Stimulated activated CD4-positive, alpha-beta T cell treated with anti-CD3 and anti-CD28 coated beads, TNF-alpha, amount 100 ng/mL, for 48 hours (primary cell): ENCODE measurements around the gene AQP7.
"Not testable (repeated sequence)": the region's sequence is repeated elsewhere in the genome, so short reads cannot be mapped to it uniquely, and the experiment has no call there.

Experiments used
- DNase-seq, 3 donors: peaks; one replicate each; pipeline ENCODE4 v3.0.0-alpha.2; 2020; ENCODE audit warnings: low read depth in 3 of 3

The AQP7 gene

DNA sequence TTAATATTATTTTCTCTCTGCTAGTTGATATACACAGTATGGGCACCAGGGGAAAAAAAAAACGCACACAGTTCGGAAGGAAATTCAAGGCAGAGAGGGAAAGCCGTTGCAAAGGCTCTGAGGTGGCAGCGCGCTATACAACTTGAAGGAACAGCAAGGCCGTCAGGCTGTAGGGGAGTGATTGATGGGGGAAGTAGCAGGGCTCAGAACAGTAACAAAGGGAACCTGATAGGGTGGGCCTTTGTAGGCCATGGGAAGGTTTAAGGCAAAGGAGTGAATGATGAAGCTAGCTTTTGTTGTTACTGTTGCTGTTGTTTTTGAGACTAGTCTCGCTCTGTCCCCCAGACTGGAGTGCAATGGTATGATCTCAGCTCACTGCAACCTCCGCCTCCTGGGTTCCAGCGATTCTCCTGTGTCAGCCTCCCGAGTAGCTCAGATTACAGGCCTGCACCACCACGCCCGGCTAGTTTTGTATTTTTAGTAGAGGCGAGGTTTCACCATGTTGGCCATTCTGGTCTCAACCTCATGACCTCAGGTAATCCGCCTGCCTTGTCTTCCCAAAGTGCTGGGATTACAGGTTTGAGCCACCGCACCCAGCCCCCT, 27.0 kb downstream of the AQP7 start:
- DNase-seq: no peak

DNA sequence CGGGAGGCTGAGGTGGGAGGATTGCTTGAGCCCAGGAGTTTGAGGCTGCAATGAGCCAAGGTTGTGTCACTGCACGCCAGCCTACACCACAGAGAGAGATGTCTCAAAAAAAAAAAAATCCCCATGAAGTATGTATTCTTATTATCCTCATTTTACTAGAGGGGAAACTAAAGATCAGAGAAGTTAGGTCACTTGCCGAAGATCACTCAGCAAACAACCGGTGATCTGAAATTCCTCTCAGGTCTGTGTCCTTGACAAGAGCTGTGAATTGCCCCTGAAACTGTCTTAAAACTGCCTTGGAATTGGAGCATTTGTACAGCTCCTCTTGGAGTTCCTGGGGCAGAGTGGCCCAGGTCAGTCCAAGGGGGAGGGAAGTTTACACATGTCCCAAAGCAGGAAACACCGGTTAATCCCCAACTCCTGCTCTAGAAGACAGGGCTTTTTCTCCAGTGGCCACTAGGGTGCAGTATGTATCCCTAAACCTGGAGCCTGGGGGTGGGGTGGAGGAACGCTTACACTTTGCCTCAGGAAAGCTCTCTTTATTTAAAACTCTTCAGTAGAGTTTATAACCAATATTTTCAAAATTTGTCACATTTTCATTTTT, 27.6 kb downstream of the AQP7 start:
- DNase-seq: peak; percentile 44 to 55 (median 46)

DNA sequence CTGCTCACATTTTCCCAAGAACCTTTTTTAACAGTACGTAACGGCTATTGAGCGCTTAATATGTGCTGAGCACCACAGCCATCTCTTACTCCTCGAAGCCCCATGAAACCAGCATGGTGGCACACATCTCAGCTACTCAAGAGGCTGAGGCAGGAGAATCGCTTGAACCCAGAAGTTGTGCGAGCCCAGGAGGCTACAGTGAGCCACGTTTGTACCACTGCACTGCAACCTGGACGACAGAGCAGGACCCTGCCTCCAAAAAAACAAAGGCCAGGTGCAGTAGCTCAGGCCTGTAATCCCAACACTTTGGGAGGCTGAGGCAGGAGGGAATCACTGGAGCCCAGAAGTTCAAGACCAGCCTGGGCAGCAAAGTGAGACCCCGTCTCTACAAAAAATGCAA, 28.2 kb downstream of the AQP7 start:
- DNase-seq: no peak

DNA sequence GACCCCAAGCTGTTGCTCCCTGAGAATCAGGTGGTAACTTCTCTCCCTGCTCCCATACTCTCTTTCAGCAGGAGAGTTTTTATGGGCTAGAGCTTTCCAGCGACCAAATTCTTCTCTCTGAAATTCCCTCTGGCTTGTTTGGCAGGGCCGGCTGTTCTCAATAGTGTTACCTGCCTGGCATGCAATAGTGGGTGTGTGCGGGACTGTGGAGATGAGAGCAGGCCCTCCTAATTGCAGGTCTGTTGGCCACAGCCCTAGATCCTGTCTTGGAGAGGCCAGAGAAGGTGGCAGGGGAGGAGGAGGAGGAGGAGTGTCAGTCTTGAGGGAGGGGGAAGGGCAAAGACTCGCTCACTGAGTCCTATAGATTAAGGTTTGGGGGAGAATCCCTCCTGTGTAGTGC, 29.5 kb downstream of the AQP7 start:
- DNase-seq: no peak

DNA sequence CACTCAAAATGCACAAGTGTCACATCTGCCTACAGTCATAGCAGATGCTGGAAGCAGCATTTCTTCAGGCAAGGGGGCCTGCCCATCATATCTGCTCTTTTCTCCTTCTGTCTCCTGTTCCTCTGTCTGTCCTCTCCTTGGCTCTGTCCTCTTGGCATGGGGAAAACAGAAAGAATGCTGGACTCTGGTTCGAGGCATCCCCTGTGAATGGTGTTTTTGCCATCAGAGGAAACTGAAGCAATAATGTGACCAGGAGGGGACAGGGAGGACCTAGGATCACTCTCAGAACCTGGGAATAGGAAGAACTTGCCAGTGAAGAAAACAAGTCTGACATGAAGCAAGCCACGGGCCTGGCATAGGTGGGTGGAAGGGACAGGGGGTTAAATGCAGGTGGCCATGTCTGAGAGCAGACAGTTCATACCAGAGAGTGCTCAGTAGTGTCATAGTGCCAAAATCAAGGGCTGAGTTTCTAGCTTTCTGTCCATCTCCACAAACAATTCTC, 35.3 kb downstream of the AQP7 start:
- DNase-seq: no peak

DNA sequence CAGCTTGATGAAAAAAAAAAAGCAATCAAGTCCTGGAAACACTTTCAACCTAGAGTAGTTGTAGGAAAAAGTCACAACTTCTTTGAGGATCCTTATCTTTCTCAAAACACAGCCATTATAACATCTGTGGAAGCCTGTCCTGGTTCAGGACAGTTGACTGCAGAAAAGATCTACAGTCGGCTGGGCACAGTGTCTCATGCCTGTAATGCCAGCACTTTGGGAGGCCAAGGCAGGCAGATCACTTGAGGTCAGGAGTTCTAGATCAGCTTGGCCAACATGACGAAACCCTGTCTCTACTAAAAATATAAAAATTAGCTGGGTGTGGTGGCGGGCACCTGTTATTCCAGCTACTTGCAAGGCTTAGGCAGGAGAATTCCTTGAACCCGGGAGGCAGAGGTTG, 37.6 kb downstream of the AQP7 start:
- DNase-seq: not testable (repeated sequence)

DNA sequence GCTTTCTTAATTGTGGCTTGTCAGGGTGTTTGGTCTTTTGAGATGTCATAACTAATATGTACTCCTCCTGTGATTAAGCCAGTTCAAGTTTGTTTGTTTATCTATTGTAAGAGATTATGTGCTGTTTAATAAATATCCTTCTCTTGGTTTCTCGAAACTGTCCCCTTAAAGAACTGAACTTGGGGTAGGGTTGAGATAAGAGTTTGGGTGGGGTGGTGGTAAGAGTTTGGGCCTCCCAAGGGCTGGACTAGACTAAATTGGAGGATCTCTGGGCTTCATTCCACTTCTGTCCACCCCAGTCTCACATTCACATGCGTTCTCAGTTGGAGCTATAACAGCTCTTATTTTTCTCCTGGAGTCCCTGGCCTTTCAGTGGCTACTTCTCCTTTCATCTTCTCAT, 38.2 kb downstream of the AQP7 start:
- DNase-seq: no peak

DNA sequence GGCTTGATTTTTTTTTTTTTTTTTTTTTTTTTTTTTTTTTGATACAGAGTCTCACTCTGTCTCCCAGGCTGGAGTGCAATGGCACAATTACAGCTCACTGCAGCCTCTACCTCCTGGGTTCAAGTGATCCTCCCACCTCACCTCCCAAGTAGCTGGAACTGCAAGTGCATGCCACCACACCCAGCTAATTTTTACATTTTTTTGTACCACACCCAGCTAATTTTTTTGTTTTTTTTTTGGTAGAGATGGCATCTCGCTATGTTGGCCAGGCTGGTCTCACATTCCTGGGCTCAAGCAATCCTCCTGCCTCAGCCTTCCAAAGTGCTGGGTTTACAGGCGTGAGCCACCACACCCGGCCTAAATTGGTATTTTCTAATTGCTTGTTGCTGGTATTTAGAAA, 43.7 kb downstream of the AQP7 start:
- not testable (repeated sequence) for DNase-seq

DNA sequence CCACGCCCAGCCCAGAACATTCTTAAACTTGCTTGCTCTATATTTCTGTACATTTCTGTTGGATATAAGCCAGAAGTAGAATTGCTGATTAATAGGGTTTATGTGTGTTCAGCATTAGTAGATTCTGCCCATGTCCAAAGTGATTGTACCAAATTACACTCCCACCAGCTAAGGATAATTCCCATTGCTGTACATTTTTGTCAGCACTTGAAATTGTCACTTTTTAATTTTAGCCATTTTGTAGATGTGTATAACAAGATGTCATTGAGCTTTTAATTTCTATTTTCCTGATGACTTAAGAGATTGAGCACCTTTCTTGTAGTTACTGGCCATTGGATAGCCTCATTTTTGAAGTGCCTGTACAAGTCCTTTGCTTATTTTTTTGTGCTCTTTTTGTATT, 46.4 kb downstream of the AQP7 start:
- DNase-seq: no peak

DNA sequence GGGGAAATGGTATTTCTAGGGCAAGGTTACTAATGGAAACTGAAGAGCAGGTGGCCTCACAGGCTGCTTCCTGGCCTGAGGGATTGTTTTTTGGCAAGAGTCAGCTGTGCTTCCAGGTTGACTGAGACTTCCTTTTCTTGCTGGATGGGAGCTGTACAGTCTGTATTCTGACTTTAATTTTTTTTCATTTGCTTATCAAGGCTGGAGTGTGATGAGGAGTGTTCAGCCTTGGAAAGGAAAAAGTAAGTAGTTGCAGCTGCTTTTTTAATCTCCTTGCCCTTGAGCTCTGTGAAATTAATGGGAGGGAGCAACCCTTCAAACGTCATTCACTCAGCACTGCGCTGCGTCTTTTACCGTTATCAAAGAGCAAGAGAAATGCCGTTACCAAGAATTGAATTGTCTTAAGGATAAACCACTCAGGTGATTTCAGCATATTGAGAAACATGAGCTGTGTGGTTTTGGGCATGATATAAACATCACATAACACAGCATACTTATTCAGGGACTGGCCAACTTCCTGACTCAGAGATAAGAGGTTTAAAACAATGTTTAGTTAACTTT, 47.6 kb downstream of the AQP7 start:
- DNase-seq: no peak

DNA sequence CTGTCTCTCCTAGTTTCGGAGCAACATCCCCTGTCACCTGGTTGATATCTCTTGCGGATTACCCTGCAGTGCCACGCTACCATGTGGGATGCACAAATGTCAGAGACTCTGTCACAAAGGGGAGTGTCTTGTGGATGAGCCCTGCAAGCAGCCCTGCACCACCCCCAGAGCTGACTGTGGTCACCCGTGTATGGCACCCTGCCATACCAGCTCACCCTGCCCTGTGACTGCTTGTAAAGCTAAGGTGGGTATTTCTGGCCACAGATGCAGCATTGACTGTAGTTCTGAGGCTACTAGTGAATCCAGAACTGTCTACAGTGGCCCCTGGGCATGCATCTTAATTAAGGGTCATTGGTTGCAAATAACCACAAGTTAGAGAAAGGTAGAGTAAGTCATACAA, 50.8 kb downstream of the AQP7 start:
- no peak for DNase-seq

DNA sequence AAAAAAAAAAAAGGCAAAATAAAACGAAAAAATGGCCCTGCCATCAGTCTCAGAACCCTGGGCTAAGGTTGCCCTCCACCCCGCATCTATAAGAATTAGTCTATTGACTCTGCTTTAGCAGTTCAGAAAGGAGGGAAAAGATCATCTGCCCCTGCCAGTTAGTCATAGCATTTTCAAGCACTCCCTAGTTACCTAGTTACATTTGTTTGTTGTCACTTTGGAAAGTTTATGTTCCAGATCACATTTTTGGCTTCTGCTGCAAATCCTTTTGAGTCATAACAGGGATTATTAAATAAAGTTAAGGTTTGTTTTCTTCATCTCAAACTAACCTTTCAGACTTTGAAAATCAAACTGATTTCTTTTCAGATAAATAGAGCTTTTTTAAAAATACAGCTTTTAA, 52.1 kb downstream of the AQP7 start:
- no peak for DNase-seq

DNA sequence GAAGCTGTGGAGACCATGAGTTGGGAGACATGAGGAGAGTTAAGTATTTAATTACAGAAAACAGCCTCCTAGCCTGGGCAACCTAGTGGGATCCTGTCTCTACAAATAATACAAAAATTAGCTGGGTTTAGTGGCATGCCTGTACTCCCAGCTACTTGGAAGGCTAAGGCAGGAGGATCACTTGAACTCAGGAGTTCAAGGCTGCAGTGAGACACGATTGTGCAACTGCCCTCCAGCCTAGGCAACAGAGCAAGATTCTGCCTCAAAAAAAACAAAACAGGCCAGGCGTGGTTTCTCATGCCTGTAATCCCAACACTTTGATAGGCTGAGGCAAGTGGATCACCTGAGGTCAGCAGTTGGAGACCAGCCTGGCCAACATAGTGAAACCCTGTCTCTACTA, 52.6 kb downstream of the AQP7 start:
- DNase-seq: no peak

DNA sequence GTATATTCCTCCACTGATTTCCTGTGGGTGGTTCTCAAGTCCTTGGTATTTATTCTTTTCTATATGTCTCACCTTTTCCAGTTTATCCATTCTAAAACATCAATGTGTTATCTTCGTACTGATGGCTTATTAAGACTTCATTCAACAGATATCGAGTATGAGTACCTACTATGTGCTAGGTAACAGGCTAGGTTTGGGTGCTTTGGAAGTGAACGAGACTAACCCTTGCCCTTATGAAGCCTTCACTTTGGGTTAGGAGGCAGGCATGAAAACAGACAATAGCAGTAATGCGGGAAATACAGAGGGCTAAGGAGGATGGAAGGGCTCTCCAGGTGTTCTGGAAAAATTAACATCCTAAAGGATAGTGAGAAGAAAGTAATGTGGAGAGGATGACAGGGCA, 53.4 kb downstream of the AQP7 start:
- no peak for DNase-seq

DNA sequence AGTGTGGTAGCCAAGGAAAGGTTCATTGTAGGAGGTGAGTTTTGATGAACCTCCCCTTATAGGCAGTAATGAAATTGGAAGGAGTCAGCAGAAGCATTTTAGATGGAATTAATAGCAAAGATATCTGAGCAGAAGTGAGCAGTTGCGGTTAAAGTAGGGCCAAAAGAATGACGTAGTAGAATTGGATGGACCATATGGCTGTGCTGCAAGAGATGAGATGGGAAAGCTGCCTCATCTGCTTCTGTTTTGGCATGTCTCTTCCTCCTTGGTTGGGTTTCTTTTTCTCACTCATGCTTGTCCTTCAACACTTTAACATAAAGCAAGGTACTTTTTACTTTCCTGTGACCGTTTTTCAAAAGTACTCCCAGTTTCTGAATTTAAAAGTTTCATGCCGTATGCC, 55.8 kb downstream of the AQP7 start:
- no peak for DNase-seq

DNA sequence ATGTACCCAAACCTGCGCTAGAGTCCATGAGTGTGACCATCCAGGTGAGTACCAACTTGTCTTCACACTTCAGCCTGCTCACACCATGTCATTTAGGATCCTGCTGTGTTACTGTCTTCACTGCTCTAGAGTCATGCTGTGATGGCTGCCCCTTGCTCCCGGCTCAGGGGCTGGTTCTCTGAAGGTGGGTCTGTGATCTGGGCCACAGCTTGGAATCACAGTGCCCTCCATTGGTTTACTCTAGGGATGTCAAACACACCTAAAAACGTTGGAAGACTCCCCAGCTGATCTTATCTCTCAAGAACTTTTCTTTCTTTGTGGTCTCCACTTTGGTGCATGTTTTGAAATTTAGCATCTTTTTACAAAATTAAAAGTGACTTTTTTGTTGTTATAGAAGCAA, 58.2 kb downstream of the AQP7 start:
- DNase-seq: no peak

DNA sequence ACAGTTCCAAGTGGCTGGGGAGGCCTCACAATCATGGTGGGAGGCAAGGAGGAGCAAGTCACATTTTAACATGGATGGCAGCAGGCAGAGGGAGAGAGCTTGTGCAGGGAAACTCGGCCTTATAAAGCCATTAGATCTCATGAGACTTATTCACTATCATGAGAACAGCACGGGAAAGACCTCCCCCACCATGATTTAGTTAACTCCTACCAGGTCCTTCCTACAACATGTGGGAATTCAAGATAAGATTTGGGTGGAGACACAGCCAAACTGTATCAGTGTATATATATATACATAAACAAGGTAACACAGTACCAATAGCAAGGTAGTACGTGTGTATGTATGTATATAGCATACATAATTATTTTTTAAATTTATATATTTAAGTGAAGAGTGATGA, 61.2 kb downstream of the AQP7 start:
- no peak for DNase-seq

DNA sequence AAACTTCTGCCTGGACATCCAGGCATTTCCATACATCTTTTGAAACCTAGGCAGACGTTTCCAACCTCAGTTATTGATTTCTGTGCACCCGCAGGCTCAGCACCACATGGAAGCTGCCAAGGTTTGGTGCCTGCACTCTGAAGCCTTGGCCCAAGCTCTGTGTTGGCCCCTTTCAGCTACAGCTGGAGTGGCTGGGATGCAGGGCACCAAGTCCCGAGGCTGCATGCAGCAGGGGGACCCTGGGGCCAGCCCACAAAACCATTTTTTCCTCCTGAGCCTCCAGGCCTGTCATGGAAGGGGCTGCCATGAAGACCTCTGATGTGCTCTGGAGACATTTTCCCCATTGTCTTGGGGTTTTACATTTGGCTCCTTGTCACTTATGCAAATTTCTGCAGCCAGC, 62.2 kb downstream of the AQP7 start:
- DNase-seq: no peak
